ENCODE data around the gene WDR38. TPM values are rescaled to one million over a fixed set of nuclear protein-coding genes. Genes with fewer than 3 reads are reported as not detected.
A peak's percentile ranks its signal among the peaks of the same experiment; 100 is the strongest.

The WDR38 gene
- total RNA-seq, 1 donor from 2014 or later, result not detected

DNA sequence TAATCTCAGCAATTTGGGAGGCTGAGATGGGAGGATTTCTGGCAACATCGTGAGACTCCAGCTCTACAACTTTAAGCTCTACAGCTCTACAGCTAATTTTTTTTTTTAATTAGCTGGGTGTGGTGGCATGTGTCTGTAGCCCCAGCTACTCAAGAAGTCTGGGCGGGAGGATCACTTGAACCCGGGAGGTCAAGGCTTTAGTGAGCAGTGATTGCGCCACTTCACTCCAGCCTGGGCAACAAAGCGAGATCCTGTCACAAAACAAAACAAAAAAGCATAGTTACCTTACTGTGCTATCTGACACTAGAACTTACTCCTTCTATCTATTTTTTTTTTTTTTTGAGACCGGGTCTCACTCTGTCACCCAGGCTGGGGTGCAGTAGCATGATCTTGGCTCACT is 6.3 kb upstream of the WDR38 start:
- H3K36me3 ChIP-seq, result no peaks in the 10 kb centered on the region
- no peaks in the 10 kb centered on the region for H3K9me3 ChIP-seq (replicated peaks)
- TF ChIP-seq CTCF (IDR thresholded peaks at IDR 0.05; ENCODE audit: borderline replicate concordance), result no peak
- H3K27ac ChIP-seq (replicated peaks), result no peak overlapping the region
- no peak for DNase-seq
- peaks cover 25% of the 10 kb centered on the region for H3K4me1 ChIP-seq
- intact Hi-C loops (cut with micrococcal nuclease), result no loop called here
- H3K27me3 ChIP-seq (ENCODE audit: low read depth), result no peaks in the 10 kb centered on the region
- H3K4me3 ChIP-seq, result no peak overlapping the region

DNA sequence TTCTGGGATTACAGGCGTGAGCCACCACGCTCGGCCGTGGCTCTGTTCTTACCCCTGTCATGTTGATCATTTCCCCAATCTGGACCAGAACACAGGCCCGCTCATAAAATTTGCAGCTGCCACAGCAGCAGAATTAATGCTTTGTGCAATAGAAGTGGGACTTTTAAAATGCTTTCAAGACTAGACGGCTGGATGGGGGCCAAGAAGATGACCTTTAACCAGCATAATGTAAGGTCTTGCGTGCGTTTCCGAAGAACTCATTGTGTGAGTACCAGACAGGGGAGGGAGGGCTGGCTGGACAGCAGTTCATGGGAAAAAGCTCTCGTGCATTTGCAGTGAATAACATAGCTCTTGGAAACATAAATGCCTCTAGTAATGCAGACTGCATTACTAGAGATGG is 3.5 kb upstream of the WDR38 start:
- no peak for DNase-seq
- Histone ChIP-seq H3K4me3 (no peak overlapping the region), H3K27me3 (ENCODE audit: low read depth) (no peaks in the 10 kb centered on the region), H3K27ac (replicated peaks) (peak overlapping the region; percentile 95), H3K9me3 (replicated peaks) (no peaks in the 10 kb centered on the region), H3K36me3 (no peaks in the 10 kb centered on the region), H3K4me1 (peaks cover 40% of the 10 kb centered on the region)
- TF ChIP-seq CTCF (IDR thresholded peaks at IDR 0.05; ENCODE audit: borderline replicate concordance), result no peak
- intact Hi-C loops (cut with micrococcal nuclease), result no loop called here

- Histone ChIP-seq H3K4me1 (peaks cover 40% of the 10 kb centered on the region), H3K36me3 (peaks cover 4% of the 10 kb centered on the region), H3K27me3 (ENCODE audit: low read depth) (no peaks in the 10 kb centered on the region), H3K27ac (replicated peaks) (peak overlapping the region; percentile 95), H3K9me3 (replicated peaks) (no peaks in the 10 kb centered on the region), H3K4me3 (peak overlapping the region; percentile 67)
- intact Hi-C loops (cut with micrococcal nuclease), result loop anchor here (2.0 kb wide), 1 partner anchor 77 kb away; no protein-coding TSS in a partner anchor
- no peak for TF ChIP-seq CTCF (IDR thresholded peaks at IDR 0.05; ENCODE audit: borderline replicate concordance)
- peak; percentile 66 for DNase-seq
Observed at GRCh38 chr9:124852121-124852828, 985 bp upstream of the WDR38 start.

- Histone ChIP-seq H3K4me3 (peak overlapping the region; percentile 67), H3K9me3 (replicated peaks) (no peaks in the 10 kb centered on the region), H3K27ac (replicated peaks) (peak overlapping the region; percentile 95), H3K27me3 (ENCODE audit: low read depth) (no peaks in the 10 kb centered on the region), H3K36me3 (peaks cover 18% of the 10 kb centered on the region), H3K4me1 (peaks cover 44% of the 10 kb centered on the region)
- TF ChIP-seq CTCF (IDR thresholded peaks at IDR 0.05; ENCODE audit: borderline replicate concordance), result no peak
- no peak for DNase-seq
- intact Hi-C loops (cut with micrococcal nuclease), result loop anchor here (2.0 kb wide), 1 partner anchor 79 kb away; no protein-coding TSS in a partner anchor
Observed at GRCh38 chr9:124853605-124854143, 414 bp downstream of the WDR38 start.

DNA sequence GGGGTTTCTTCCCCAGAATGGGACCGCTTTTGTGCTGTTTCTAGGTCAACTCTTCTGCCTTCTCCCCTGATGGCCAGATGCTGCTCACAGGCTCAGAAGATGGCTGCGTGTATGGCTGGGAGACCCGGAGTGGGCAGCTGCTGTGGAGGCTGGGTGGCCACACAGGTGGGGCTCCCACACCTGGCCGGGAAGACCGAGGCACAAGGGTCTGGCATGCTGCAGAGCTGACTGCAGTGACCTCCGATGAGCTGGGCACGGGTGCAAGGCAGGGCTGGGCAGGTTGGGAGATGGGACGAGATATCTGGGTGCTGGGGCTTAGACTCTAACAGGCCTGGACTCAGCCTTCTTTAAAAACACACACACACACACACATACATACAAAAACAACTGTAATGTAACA is 901 bp downstream of the WDR38 start:
- Histone ChIP-seq H3K27ac (replicated peaks) (peak overlapping the region; percentile 95), H3K4me1 (peaks cover 49% of the 10 kb centered on the region), H3K4me3 (no peak overlapping the region), H3K9me3 (replicated peaks) (no peaks in the 10 kb centered on the region), H3K36me3 (peaks cover 22% of the 10 kb centered on the region), H3K27me3 (ENCODE audit: low read depth) (no peaks in the 10 kb centered on the region)
- intact Hi-C loops (cut with micrococcal nuclease), result no loop called here
- DNase-seq, result no peak
- no peak for TF ChIP-seq CTCF (IDR thresholded peaks at IDR 0.05; ENCODE audit: borderline replicate concordance)
